Measurements from ENCODE around the gene GATA3.
A peak's percentile ranks its signal among the peaks of the same experiment; 100 is the strongest.

The GATA3 gene

GRCh38 chr10:8037941-8038894 lies 16.3 kb upstream of the GATA3 start:
- no peak for DNase-seq

- no peak for DNase-seq
These were observed 15.1 kb upstream of the GATA3 start for GRCh38 chr10:8039321-8039881.

GRCh38 chr10:8040651-8041050 lies 13.8 kb upstream of the GATA3 start:
- DNase-seq = no peak

GRCh38 chr10:8041284-8041991 lies 13.1 kb upstream of the GATA3 start:
- no peak for DNase-seq

- no peak for DNase-seq
These were observed 12.3 kb upstream of the GATA3 start for GRCh38 chr10:8041992-8042720.

- no peak for DNase-seq
These were observed 11.5 kb upstream of the GATA3 start for GRCh38 chr10:8042721-8043568.

GRCh38 chr10:8043569-8044306 lies 10.8 kb upstream of the GATA3 start:
- DNase-seq = no peak

GRCh38 chr10:8044331-8044907 lies 10.1 kb upstream of the GATA3 start:
- no peak for DNase-seq

GRCh38 chr10:8044908-8045725 lies 9.4 kb upstream of the GATA3 start:
- DNase-seq = no peak

GRCh38 chr10:8045726-8046494 lies 8.6 kb upstream of the GATA3 start:
- no peak for DNase-seq

GRCh38 chr10:8047452-8048280 lies 6.8 kb upstream of the GATA3 start:
- DNase-seq = no peak

- DNase-seq = no peak
These were observed 6.0 kb upstream of the GATA3 start for GRCh38 chr10:8048281-8049008.

GRCh38 chr10:8049045-8049864 lies 5.2 kb upstream of the GATA3 start:
- no peak for DNase-seq

- no peak for DNase-seq
These were observed 4.5 kb upstream of the GATA3 start for GRCh38 chr10:8049865-8050555.

GRCh38 chr10:8050556-8051108 lies 3.9 kb upstream of the GATA3 start:
- peak; percentile 20 for DNase-seq
